Skeletal muscle tissue (tissue), 1 donor: Measurements from ENCODE around the gene MBOAT7. TPM values are rescaled to one million over a fixed set of nuclear protein-coding genes. Genes with fewer than 3 reads are reported as not detected.

Experiments used
- total RNA-seq: library from RNA; depleted of rRNA; stranded (reverse); fragments of >200 nt; gene quantifications from one replicate; pipeline ENCODE4 v1.2.3, GENCODE V29; 2014

MBOAT7 gene
- total RNA-seq, 1 donor from 2014 or later, result 8.9 TPM

Other genes with a start within 250 kb of the MBOAT7 start
- under 0.01 TPM for gene CACNG8, start 226.6 kb downstream of the MBOAT7 start, total RNA-seq
- gene CACNG6, start 197.9 kb downstream of the MBOAT7 start, total RNA-seq, result 17.7 TPM
- gene VSTM1, start 125.7 kb downstream of the MBOAT7 start, total RNA-seq, result not detected
- gene TARM1, start 108.2 kb downstream of the MBOAT7 start, total RNA-seq, result not detected
- 0.52 TPM for gene OSCAR, start 88.8 kb downstream of the MBOAT7 start, total RNA-seq
- 7.8 TPM for gene NDUFA3, start 86.7 kb downstream of the MBOAT7 start, total RNA-seq
- 12.0 TPM for gene TFPT, start 73.9 kb downstream of the MBOAT7 start, total RNA-seq
- 34.4 TPM for gene PRPF31, start 73.8 kb downstream of the MBOAT7 start, total RNA-seq
- 6.3 TPM for gene CNOT3, start 51.8 kb downstream of the MBOAT7 start, total RNA-seq
- gene LENG1, start 29.9 kb downstream of the MBOAT7 start, total RNA-seq, result 7.8 TPM
- gene TMC4, start 16.4 kb downstream of the MBOAT7 start, total RNA-seq, result 1.0 TPM
- 29.7 TPM for gene TSEN34, start 1.7 kb upstream of the MBOAT7 start, total RNA-seq
- gene RPS9, start 11.3 kb upstream of the MBOAT7 start, total RNA-seq, result 4,630 TPM
- gene LILRB3, start 33.4 kb upstream of the MBOAT7 start, total RNA-seq, result 4.2 TPM
- gene LILRA6, start 53.2 kb upstream of the MBOAT7 start, total RNA-seq, result under 0.01 TPM
- gene LILRB5, start 67.7 kb upstream of the MBOAT7 start, total RNA-seq, result 2.6 TPM
- 0.52 TPM for gene LILRB2, start 91.5 kb upstream of the MBOAT7 start, total RNA-seq
- 2.6 TPM for gene LILRA5, start 123.6 kb upstream of the MBOAT7 start, total RNA-seq
- gene LILRA4, start 149.6 kb upstream of the MBOAT7 start, total RNA-seq, result under 0.01 TPM
- gene LAIR1, start 175.4 kb upstream of the MBOAT7 start, total RNA-seq, result 8.4 TPM
- 1.0 TPM for gene TTYH1, start 225.9 kb upstream of the MBOAT7 start, total RNA-seq